ENCODE results near the gene RRAD. TPM values are rescaled to one million over a fixed set of nuclear protein-coding genes. Genes with fewer than 3 reads are reported as not detected.

The RRAD gene
- polyA plus RNA-seq, 2 of the 4 experiments (the other 2 are of a cell fraction), result 0.75 to 2.2 TPM

- no peak for TF ChIP-seq ELK1 (IDR thresholded peaks at IDR 0.05; ENCODE audit: low read depth, low read length)
- no peak for TF ChIP-seq SREBF2 (IDR thresholded peaks at IDR 0.05)
- TF ChIP-seq FOXS1 (CRISPR knock-in tag; IDR thresholded peaks at IDR 0.05), result no peak
- TF ChIP-seq FOSL2 (IDR thresholded peaks at IDR 0.05), result no peak
- no peak for TF ChIP-seq FOSL2 (CRISPR knock-in tag; IDR thresholded peaks at IDR 0.05)
- TF ChIP-seq HMGXB4 (CRISPR knock-in tag; IDR thresholded peaks at IDR 0.05; ENCODE audit: borderline replicate concordance), result no peak
- TF ChIP-seq ZC3H11A (IDR thresholded peaks at IDR 0.05), result no peak
- TF ChIP-seq EP300 (IDR thresholded peaks at IDR 0.05), result no peak
- TF ChIP-seq HOXA7 (CRISPR knock-in tag; IDR thresholded peaks at IDR 0.05), result no peak
- TF ChIP-seq CHD2 (IDR thresholded peaks at IDR 0.05; ENCODE audit: low read length, partially characterized antibody), result no peak
- no peak for TF ChIP-seq CHD4 (IDR thresholded peaks at IDR 0.05; ENCODE audit: borderline replicate concordance)
- no peak for TF ChIP-seq PHF8 (IDR thresholded peaks at IDR 0.05; ENCODE audit: borderline replicate concordance, low read depth)
- no peak for FAIRE-seq
- Histone ChIP-seq H3K27ac (no peak overlapping the region), H3K4me2 (no peak overlapping the region), H3K9me3 (no peaks in the 10 kb centered on the region), H3K4me3 (no peak overlapping the region), H3K4me1 (peaks cover 8% of the 10 kb centered on the region; the same call in 1 of the 3 replicates)
- no peak for DNase-seq (ENCODE audit: low read depth in 1 of 2, low spot score in 1 of 2)
- ATAC-seq, result no peak
- CTCF ChIA-PET, result interaction anchor here (29.9 to 40.8 kb wide), 2 partner anchors 1 to 15 kb away, joined by 837 read pairs; partner anchors contain the start of genes CDH16, PDP2 and RRAD
- 30% methylated on average over 2 of the region's 4 CpGs for WGBS (ENCODE audit: missing lambda C conversion rate)
- POLR2A ChIA-PET, result no interaction called here
Observed at GRCh38 chr16:66913711-66914110, 11.6 kb downstream of the RRAD start.

- no peak for ATAC-seq
- no peak for DNase-seq (ENCODE audit: low read depth in 1 of 2, low spot score in 1 of 2)
- Histone ChIP-seq H3K27ac (no peak overlapping the region), H3K4me1 (peaks cover 7% of the 10 kb centered on the region; the same call in 1 of the 3 replicates), H3K4me3 (no peak overlapping the region), H3K4me2 (no peak overlapping the region), H3K9me3 (no peaks in the 10 kb centered on the region)
- 63% methylated on average over 10 of the region's 10 CpGs for WGBS (ENCODE audit: missing lambda C conversion rate)
- ChIA-PET CTCF (interaction anchor here (29.9 to 40.8 kb wide), 2 partner anchors 2 to 14 kb away, joined by 837 read pairs; partner anchors contain the start of genes CDH16, PDP2 and RRAD), POLR2A (no interaction called here)
- FAIRE-seq, result no peak
- TF ChIP-seq, protein P1, sequence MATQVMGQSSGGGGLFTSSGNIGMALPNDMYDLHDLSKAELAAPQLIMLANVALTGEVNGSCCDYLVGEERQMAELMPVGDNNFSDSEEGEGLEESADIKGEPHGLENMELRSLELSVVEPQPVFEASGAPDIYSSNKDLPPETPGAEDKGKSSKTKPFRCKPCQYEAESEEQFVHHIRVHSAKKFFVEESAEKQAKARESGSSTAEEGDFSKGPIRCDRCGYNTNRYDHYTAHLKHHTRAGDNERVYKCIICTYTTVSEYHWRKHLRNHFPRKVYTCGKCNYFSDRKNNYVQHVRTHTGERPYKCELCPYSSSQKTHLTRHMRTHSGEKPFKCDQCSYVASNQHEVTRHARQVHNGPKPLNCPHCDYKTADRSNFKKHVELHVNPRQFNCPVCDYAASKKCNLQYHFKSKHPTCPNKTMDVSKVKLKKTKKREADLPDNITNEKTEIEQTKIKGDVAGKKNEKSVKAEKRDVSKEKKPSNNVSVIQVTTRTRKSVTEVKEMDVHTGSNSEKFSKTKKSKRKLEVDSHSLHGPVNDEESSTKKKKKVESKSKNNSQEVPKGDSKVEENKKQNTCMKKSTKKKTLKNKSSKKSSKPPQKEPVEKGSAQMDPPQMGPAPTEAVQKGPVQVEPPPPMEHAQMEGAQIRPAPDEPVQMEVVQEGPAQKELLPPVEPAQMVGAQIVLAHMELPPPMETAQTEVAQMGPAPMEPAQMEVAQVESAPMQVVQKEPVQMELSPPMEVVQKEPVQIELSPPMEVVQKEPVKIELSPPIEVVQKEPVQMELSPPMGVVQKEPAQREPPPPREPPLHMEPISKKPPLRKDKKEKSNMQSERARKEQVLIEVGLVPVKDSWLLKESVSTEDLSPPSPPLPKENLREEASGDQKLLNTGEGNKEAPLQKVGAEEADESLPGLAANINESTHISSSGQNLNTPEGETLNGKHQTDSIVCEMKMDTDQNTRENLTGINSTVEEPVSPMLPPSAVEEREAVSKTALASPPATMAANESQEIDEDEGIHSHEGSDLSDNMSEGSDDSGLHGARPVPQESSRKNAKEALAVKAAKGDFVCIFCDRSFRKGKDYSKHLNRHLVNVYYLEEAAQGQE (IDR thresholded peaks at IDR 0.05), result peak; percentile 63; the same call in 1 of the 2 replicates
- TF ChIP-seq, protein P2, sequence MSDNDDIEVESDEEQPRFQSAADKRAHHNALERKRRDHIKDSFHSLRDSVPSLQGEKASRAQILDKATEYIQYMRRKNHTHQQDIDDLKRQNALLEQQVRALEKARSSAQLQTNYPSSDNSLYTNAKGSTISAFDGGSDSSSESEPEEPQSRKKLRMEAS (IDR thresholded peaks at IDR 0.05), result no peak
Observed at GRCh38 chr16:66913081-66913480, 12.3 kb downstream of the RRAD start.

GRCh38 chr16:66911801-66912200 is 13.5 kb downstream of the RRAD start:
- POLR2A ChIA-PET, result no interaction called here
- 78% methylated on average over 8 of the region's 8 CpGs for WGBS (ENCODE audit: missing lambda C conversion rate)
- Histone ChIP-seq H3K9me3 (no peaks in the 10 kb centered on the region), H3K4me1 (peaks cover 7% of the 10 kb centered on the region; the same call in 1 of the 3 replicates), H3K4me2 (no peak overlapping the region), H3K27ac (no peak overlapping the region), H3K4me3 (no peak overlapping the region)
- DNase-seq (ENCODE audit: low read depth in 1 of 2, low spot score in 1 of 2) (no peak), ATAC-seq (no peak), FAIRE-seq (no peak)
- CTCF ChIA-PET, result interaction anchor here (0.6 to 40.8 kb wide), 3 partner anchors 3 to 467 kb away, joined by 3 to 837 read pairs (median 837); partner anchors contain the start of genes CDH16, PDP2 and RRAD
- TF ChIP-seq FOSL2 (IDR thresholded peaks at IDR 0.05) (no peak), FOSL2 (CRISPR knock-in tag; IDR thresholded peaks at IDR 0.05) (no peak), RAD21 (conservative IDR thresholded peaks at IDR 0.05 in 1 of 2, IDR thresholded peaks at IDR 0.05 in 1 of 2) (no peak), JUN (IDR thresholded peaks at IDR 0.05) (no peak), FOSB (CRISPR knock-in tag; IDR thresholded peaks at IDR 0.05) (no peak)
